ENCODE data around the gene TMEM203. TPM values are rescaled to one million over a fixed set of nuclear protein-coding genes. Genes with fewer than 3 reads are reported as not detected.
A peak's percentile ranks its signal among the peaks of the same experiment; 100 is the strongest.

The TMEM203 gene
- total RNA-seq (10 to 100 TPM; 42.7 to 43.0 TPM), polyA plus RNA-seq (100 to 1,000 TPM; 128 to 163 (median 155) TPM), total RNA-seq (12.3 to 34.0 (median 28.4) reads per million in 6 experiments)

GRCh38 chr9:137205126-137206069 is at the start of gene TMEM203, which contains the start of gene NDOR1:
TMEM203 (minus strand) TSS chr9:137205648; CDS start chr9:137205414, 234 bp downstream.
NDOR1 (plus strand) TSS chr9:137205700; CDS start chr9:137205778, 78 bp downstream.
- H3K4me3 Mint-ChIP-seq: peak within 1 kb of the TSS; percentile 86 to 95 (median 92)
- H3K9me3 Mint-ChIP-seq: no peaks in the 10 kb centered on the region
- POLR2A ChIA-PET: interaction anchor here (0.6 to 11.7 kb wide), 8 partner anchors 15 to 119 kb away, joined by 3 to 135 read pairs (median 6); partner anchors contain the start of genes ANAPC2, CYSRT1, MAN1B1 and RNF208
- H3K27ac Mint-ChIP-seq: peak within 1 kb of the TSS; percentile 75 to 97 (median 94)
- peak; percentile 87 to 96 (median 92) for DNase-seq
- H3K36me3 Mint-ChIP-seq: peaks cover 0 to 14% (median 0%) of the 10 kb centered on the region in 3 donors
- ATAC-seq: peak; percentile 58 to 59
- H3K4me1 Mint-ChIP-seq: peaks cover 22 to 57% (median 47%) of the 10 kb centered on the region in 4 donors
- no peaks in the 10 kb centered on the region for H3K27me3 Mint-ChIP-seq

- Mint-ChIP-seq H3K27me3 (no peaks in the 10 kb centered on the region), H3K4me1 (peaks cover 4 to 20% (median 12%) of the 10 kb centered on the region in 4 donors), H3K36me3 (peaks cover 0 to 13% (median 0%) of the 10 kb centered on the region in 3 donors), H3K4me3 (peak within 1 kb of the TSS; percentile 84 to 96 (median 87)), H3K9me3 (no peaks in the 10 kb centered on the region), H3K27ac (peak within 1 kb of the TSS; percentile 41 to 89 (median 78))
- POLR2A ChIA-PET: interaction anchor here (0.6 to 8.2 kb wide), 16 partner anchors 10 to 325 kb away, joined by 3 to 139 read pairs (median 4); partner anchors contain the start of genes EXD3, MAN1B1, NRARP and PNPLA7
- peak; percentile 89 to 99 (median 96) for DNase-seq
- ATAC-seq: peak; percentile 90
Observed at GRCh38 chr9:137254624-137255447, 49.4 kb upstream of the TMEM203 start, which contains the start of gene NELFB. NELFB (plus strand) TSS chr9:137255327.

- H3K27ac Mint-ChIP-seq: peak overlapping the region in 8 of 10 donors; percentile 53 to 89 (median 78)
- POLR2A ChIA-PET: interaction anchor here (0.6 to 8.2 kb wide), 15 partner anchors 11 to 326 kb away, joined by 3 to 139 read pairs (median 4); partner anchors contain the start of genes MAN1B1, NRARP, PNPLA7 and SSNA1
- DNase-seq: no peak
- no peak for ATAC-seq
- H3K9me3 Mint-ChIP-seq: no peaks in the 10 kb centered on the region
- peak overlapping the region; percentile 79 to 92 (median 86) for H3K4me3 Mint-ChIP-seq
- H3K36me3 Mint-ChIP-seq: peaks cover 0 to 8% (median 0%) of the 10 kb centered on the region in 3 donors
- H3K27me3 Mint-ChIP-seq: no peaks in the 10 kb centered on the region
- H3K4me1 Mint-ChIP-seq: peaks cover 4 to 20% (median 12%) of the 10 kb centered on the region in 4 donors
Observed at GRCh38 chr9:137253717-137254623, 48.5 kb upstream of the TMEM203 start.

- ATAC-seq (no peak), DNase-seq (no peak)
- Mint-ChIP-seq H3K4me1 (peaks cover 4 to 20% (median 12%) of the 10 kb centered on the region in 4 donors), H3K27ac (no peak overlapping the region), H3K9me3 (no peaks in the 10 kb centered on the region), H3K4me3 (no peak overlapping the region), H3K27me3 (no peaks in the 10 kb centered on the region), H3K36me3 (peaks cover 0 to 3% (median 0%) of the 10 kb centered on the region in 3 donors)
- POLR2A ChIA-PET: interaction anchor here (0.6 to 8.2 kb wide), 2 partner anchors 11 to 121 kb away, joined by 4 to 139 read pairs; partner anchors contain the start of gene TUBB4B
Observed at GRCh38 chr9:137252555-137253506, 47.4 kb upstream of the TMEM203 start.

- POLR2A ChIA-PET: interaction anchor here (0.6 to 8.2 kb wide), 3 partner anchors 10 to 193 kb away, joined by 3 to 139 read pairs (median 7); partner anchors contain the start of gene TUBB4B
- Mint-ChIP-seq H3K4me1 (peaks cover 4 to 15% (median 10%) of the 10 kb centered on the region in 4 donors), H3K4me3 (no peak overlapping the region), H3K9me3 (no peaks in the 10 kb centered on the region), H3K27me3 (no peaks in the 10 kb centered on the region), H3K36me3 (peaks cover 0 to 3% (median 0%) of the 10 kb centered on the region in 3 donors), H3K27ac (peak overlapping the region in 1 of 10 donors; percentile 40)
- ATAC-seq: no peak
- no peak for DNase-seq
Observed at GRCh38 chr9:137251490-137252268, 46.2 kb upstream of the TMEM203 start.

- no peaks in the 10 kb centered on the region for H3K27me3 Mint-ChIP-seq
- ATAC-seq (no peak), DNase-seq (no peak)
- H3K9me3 Mint-ChIP-seq: no peaks in the 10 kb centered on the region
- no peaks in the 10 kb centered on the region for H3K36me3 Mint-ChIP-seq
- no peak within 1 kb of the TSS for H3K4me3 Mint-ChIP-seq
- H3K4me1 Mint-ChIP-seq: peaks cover 4 to 9% (median 7%) of the 10 kb centered on the region in 4 donors
- POLR2A ChIA-PET: interaction anchor here (1.5 kb wide), 1 partner anchor 11 kb away, joined by 7 read pairs; the partner anchor contains the start of gene TUBB4B
- peak within 1 kb of the TSS in 1 of 10 donors; percentile 40 for H3K27ac Mint-ChIP-seq
Observed at GRCh38 chr9:137251194-137251461, 45.7 kb upstream of the TMEM203 start, which contains the start of gene STPG3. STPG3 (plus strand) TSS chr9:137251286; CDS start chr9:137251287, 1 bp downstream.

- DNase-seq (no peak), ATAC-seq (no peak)
- no peak overlapping the region for H3K27ac Mint-ChIP-seq
- no peak overlapping the region for H3K4me3 Mint-ChIP-seq
- no peaks in the 10 kb centered on the region for H3K9me3 Mint-ChIP-seq
- no peaks in the 10 kb centered on the region for H3K27me3 Mint-ChIP-seq
- POLR2A ChIA-PET: interaction anchor here (1.5 kb wide), 1 partner anchor 10 kb away, joined by 7 read pairs; the partner anchor contains the start of gene TUBB4B
- no peaks in the 10 kb centered on the region for H3K36me3 Mint-ChIP-seq
- H3K4me1 Mint-ChIP-seq: peaks cover 4 to 6% (median 5%) of the 10 kb centered on the region in 4 donors
Observed at GRCh38 chr9:137250329-137251193, 45.1 kb upstream of the TMEM203 start.

- ATAC-seq: no peak
- Mint-ChIP-seq H3K4me1 (peaks cover 0 to 9% (median 6%) of the 10 kb centered on the region in 4 donors), H3K27ac (no peak overlapping the region), H3K27me3 (no peaks in the 10 kb centered on the region), H3K4me3 (no peak overlapping the region), H3K9me3 (no peaks in the 10 kb centered on the region), H3K36me3 (peaks cover 0 to 5% (median under 1%) of the 10 kb centered on the region in 3 donors)
- POLR2A ChIA-PET: interaction anchor here (0.7 kb wide), 1 partner anchor 36 kb away, joined by 4 read pairs; no protein-coding TSS in a partner anchor
- DNase-seq: no peak
Observed at GRCh38 chr9:137247916-137248175, 42.4 kb upstream of the TMEM203 start.

All from naive thymus-derived CD8-positive, alpha-beta T cell (primary cell).